SU-DHL-6 (cell line): Measurements from ENCODE around the gene DOCK10.

Experiments used
- EZH2phosphoT487 ChIP-seq: fragments of 200-600 bp; sonication (generic), shearing (Covaris generic); conservative IDR thresholded peaks from 2 replicates; pipeline ENCODE4 v1.6.1; 2018; ENCODE audit warnings: mild to moderate bottlenecking, antibody characterized with exemption, low read length, moderate library complexity, mixed read lengths
- TF ChIP-seq, protein P1 (sequence below): fragments of 200-600 bp; sonication (generic); IDR thresholded peaks from one replicate; pipeline ENCODE4 v1.5.1; 2017; ENCODE audit warnings: antibody characterized with exemption, mild to moderate bottlenecking, low read length, moderate library complexity; ENCODE audit not compliant: insufficient read depth, poor library complexity, severe bottlenecking

DNA sequence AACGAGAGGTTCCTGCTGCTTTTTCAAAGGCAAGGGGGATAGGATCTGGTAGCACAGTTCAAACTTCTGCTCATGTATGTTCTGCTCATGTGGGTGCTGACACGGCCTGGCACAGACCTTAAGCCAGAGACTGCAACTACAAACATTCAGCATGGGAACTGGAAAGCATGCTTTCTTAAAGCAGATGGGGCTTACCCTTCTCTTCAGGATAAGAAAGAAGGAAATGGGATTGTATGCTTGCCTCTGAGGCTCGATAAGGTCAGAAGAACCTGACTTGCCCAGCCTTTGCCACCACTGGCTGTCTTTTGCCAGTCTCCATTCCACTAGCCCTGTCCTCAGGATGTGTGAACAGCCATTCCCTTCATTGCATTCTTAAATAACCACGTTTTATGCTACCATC lies 10.7 kb downstream of the DOCK10 start:
- no peak for TF ChIP-seq EZH2phosphoT487
- TF ChIP-seq, protein P1, sequence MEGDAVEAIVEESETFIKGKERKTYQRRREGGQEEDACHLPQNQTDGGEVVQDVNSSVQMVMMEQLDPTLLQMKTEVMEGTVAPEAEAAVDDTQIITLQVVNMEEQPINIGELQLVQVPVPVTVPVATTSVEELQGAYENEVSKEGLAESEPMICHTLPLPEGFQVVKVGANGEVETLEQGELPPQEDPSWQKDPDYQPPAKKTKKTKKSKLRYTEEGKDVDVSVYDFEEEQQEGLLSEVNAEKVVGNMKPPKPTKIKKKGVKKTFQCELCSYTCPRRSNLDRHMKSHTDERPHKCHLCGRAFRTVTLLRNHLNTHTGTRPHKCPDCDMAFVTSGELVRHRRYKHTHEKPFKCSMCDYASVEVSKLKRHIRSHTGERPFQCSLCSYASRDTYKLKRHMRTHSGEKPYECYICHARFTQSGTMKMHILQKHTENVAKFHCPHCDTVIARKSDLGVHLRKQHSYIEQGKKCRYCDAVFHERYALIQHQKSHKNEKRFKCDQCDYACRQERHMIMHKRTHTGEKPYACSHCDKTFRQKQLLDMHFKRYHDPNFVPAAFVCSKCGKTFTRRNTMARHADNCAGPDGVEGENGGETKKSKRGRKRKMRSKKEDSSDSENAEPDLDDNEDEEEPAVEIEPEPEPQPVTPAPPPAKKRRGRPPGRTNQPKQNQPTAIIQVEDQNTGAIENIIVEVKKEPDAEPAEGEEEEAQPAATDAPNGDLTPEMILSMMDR = no peak
